ENCODE results near the gene CSMD2. TPM values are rescaled to one million over a fixed set of nuclear protein-coding genes. Genes with fewer than 3 reads are reported as not detected.

The CSMD2 gene
- polyA plus RNA-seq, 1 of the 3 experiments (the other 2 are of a cell fraction) = not detected

DNA sequence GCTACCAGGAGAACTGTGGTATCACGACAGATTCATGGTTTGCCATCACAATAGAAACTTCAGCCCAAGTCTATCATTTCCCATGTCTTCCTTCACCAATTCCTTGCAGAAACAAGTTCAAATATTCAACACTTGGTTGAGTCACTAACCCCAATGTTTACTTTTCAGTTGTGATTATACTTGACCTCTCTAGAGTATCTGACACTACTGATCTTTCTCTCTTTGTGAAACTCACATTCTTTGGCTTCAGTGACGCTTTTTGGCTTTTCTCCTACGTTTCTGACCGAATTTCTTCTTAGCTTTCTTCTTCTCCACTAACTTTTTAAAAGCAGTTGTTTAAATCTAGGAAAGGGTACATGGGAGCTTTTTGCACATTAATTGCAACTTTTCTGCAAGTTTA lies 350.0 kb downstream of the CSMD2 start:
- TF ChIP-seq SIN3A (IDR thresholded peaks at IDR 0.05; ENCODE audit: borderline replicate concordance, low read depth, low read length) (no peak), TEAD4 (IDR thresholded peaks at IDR 0.05; ENCODE audit: borderline replicate concordance, insufficient read depth) (no peak), RAD21 (IDR thresholded peaks at IDR 0.05; ENCODE audit: low read length) (no peak), FOXM1 (IDR thresholded peaks at IDR 0.05; ENCODE audit: low read depth) (no peak), EP300 (IDR thresholded peaks at IDR 0.05; ENCODE audit: borderline replicate concordance in 1 of 2, low read depth in 1 of 2, low read length in 1 of 2) (no peak), EZH2phosphoT487 (IDR thresholded peaks at IDR 0.05; ENCODE audit: borderline replicate concordance, low read depth) (no peak), SMC3 (IDR thresholded peaks at IDR 0.05; ENCODE audit: low read depth, low read length) (no peak)
- TF ChIP-seq, protein P1, sequence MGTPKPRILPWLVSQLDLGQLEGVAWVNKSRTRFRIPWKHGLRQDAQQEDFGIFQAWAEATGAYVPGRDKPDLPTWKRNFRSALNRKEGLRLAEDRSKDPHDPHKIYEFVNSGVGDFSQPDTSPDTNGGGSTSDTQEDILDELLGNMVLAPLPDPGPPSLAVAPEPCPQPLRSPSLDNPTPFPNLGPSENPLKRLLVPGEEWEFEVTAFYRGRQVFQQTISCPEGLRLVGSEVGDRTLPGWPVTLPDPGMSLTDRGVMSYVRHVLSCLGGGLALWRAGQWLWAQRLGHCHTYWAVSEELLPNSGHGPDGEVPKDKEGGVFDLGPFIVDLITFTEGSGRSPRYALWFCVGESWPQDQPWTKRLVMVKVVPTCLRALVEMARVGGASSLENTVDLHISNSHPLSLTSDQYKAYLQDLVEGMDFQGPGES (IDR thresholded peaks at IDR 0.05; ENCODE audit: low read depth, low read length) = no peak
- TF ChIP-seq, protein P2, sequence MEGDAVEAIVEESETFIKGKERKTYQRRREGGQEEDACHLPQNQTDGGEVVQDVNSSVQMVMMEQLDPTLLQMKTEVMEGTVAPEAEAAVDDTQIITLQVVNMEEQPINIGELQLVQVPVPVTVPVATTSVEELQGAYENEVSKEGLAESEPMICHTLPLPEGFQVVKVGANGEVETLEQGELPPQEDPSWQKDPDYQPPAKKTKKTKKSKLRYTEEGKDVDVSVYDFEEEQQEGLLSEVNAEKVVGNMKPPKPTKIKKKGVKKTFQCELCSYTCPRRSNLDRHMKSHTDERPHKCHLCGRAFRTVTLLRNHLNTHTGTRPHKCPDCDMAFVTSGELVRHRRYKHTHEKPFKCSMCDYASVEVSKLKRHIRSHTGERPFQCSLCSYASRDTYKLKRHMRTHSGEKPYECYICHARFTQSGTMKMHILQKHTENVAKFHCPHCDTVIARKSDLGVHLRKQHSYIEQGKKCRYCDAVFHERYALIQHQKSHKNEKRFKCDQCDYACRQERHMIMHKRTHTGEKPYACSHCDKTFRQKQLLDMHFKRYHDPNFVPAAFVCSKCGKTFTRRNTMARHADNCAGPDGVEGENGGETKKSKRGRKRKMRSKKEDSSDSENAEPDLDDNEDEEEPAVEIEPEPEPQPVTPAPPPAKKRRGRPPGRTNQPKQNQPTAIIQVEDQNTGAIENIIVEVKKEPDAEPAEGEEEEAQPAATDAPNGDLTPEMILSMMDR (IDR thresholded peaks at IDR 0.05) = no peak
- TF ChIP-seq, protein P3, sequence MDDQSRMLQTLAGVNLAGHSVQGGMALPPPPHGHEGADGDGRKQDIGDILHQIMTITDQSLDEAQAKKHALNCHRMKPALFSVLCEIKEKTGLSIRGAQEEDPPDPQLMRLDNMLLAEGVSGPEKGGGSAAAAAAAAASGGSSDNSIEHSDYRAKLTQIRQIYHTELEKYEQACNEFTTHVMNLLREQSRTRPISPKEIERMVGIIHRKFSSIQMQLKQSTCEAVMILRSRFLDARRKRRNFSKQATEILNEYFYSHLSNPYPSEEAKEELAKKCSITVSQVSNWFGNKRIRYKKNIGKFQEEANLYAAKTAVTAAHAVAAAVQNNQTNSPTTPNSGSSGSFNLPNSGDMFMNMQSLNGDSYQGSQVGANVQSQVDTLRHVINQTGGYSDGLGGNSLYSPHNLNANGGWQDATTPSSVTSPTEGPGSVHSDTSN (IDR thresholded peaks at IDR 0.05) = no peak
- TF ChIP-seq, protein P4, sequence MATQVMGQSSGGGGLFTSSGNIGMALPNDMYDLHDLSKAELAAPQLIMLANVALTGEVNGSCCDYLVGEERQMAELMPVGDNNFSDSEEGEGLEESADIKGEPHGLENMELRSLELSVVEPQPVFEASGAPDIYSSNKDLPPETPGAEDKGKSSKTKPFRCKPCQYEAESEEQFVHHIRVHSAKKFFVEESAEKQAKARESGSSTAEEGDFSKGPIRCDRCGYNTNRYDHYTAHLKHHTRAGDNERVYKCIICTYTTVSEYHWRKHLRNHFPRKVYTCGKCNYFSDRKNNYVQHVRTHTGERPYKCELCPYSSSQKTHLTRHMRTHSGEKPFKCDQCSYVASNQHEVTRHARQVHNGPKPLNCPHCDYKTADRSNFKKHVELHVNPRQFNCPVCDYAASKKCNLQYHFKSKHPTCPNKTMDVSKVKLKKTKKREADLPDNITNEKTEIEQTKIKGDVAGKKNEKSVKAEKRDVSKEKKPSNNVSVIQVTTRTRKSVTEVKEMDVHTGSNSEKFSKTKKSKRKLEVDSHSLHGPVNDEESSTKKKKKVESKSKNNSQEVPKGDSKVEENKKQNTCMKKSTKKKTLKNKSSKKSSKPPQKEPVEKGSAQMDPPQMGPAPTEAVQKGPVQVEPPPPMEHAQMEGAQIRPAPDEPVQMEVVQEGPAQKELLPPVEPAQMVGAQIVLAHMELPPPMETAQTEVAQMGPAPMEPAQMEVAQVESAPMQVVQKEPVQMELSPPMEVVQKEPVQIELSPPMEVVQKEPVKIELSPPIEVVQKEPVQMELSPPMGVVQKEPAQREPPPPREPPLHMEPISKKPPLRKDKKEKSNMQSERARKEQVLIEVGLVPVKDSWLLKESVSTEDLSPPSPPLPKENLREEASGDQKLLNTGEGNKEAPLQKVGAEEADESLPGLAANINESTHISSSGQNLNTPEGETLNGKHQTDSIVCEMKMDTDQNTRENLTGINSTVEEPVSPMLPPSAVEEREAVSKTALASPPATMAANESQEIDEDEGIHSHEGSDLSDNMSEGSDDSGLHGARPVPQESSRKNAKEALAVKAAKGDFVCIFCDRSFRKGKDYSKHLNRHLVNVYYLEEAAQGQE (IDR thresholded peaks at IDR 0.05; ENCODE audit: low read depth, low read length) = no peak
- 17% methylated on average over 4 of the region's 4 CpGs for WGBS (ENCODE audit: low lambda C conversion rate)
- Histone ChIP-seq H4K20me1 (ENCODE audit: insufficient read depth) (no peaks in the 10 kb centered on the region), H2AFZ (ENCODE audit: low read depth) (no peak overlapping the region), H3K9me3 (no peaks in the 10 kb centered on the region), H3K4me1 (ENCODE audit: control insufficient read depth in 1 of 2, insufficient read depth in 2 of 2, low read depth in 1 of 2, low read length in 1 of 2) (peaks cover 0 to 2% of the 10 kb centered on the region in 2 experiments; a peak in 1 of 4 replicates), H3K9ac (no peak overlapping the region), H3K36me3 (replicated peaks in 1 of 2; ENCODE audit: control insufficient read depth in 1 of 2, insufficient read depth in 2 of 2, low read length in 1 of 2) (no peaks in the 10 kb centered on the region), H3K27me3 (ENCODE audit: insufficient read depth) (no peaks in the 10 kb centered on the region), H3K79me2 (ENCODE audit: insufficient read depth) (no peaks in the 10 kb centered on the region), H3K9me2 (no peaks in the 10 kb centered on the region), H3K4me2 (no peak overlapping the region), H3F3A (replicated peaks; ENCODE audit: insufficient read depth) (no peaks in the 10 kb centered on the region), H3K27ac (ENCODE audit: low read depth in 2 of 2, low read length in 1 of 2) (no peak overlapping the region), H3K4me3 (ENCODE audit: low read depth in 2 of 2, low read length in 1 of 2) (no peak overlapping the region)
- POLR2A ChIA-PET = no interaction called here
- CTCF ChIA-PET = interaction anchor here (0.9 kb wide), 1 partner anchor 9 kb away, joined by 3 read pairs; no protein-coding TSS in a partner anchor
- DNase-seq = no peak
